Measurements from ENCODE around the gene AK8. TPM values are rescaled to one million over a fixed set of nuclear protein-coding genes. Genes with fewer than 3 reads are reported as not detected.

AK8 gene
- total RNA-seq, 1 experiment from 2014 or later = not detected

- BruUV-seq (replicated peaks) = no TSS peak
- Histone ChIP-seq H3K27ac (ENCODE audit: low read depth, low read length, poor library complexity, severe bottlenecking) (no peak overlapping the region), H3K9me3 (ENCODE audit: low read depth, low read length, poor library complexity, severe bottlenecking) (no peaks in the 10 kb centered on the region), H3K27me3 (replicated peaks; ENCODE audit: insufficient read depth, low read depth, low read length, poor library complexity) (peaks cover 16% of the 10 kb centered on the region), H3K4me3 (ENCODE audit: low read depth, low read length, poor library complexity, severe bottlenecking) (no peak overlapping the region), H3K36me3 (ENCODE audit: insufficient read depth, low read length, poor library complexity, severe bottlenecking) (no peaks in the 10 kb centered on the region), H3K4me1 (ENCODE audit: insufficient read depth, low read length, poor library complexity, severe bottlenecking) (no peaks in the 10 kb centered on the region)
- ChIA-PET CTCF (no interaction called here), POLR2A (ENCODE audit: low non-redundant PET) (interaction anchor here (0.6 kb wide), 1 partner anchor 1430 kb away, joined by 3 read pairs; no protein-coding TSS in a partner anchor)
- intact Hi-C loops (cut with micrococcal nuclease; ENCODE audit: unreplicated experiment) = no loop called here
- no peak for DNase-seq (ENCODE audit: low spot score)
- no peak for TF ChIP-seq EZH2 (IDR thresholded peaks at IDR 0.05; ENCODE audit: borderline replicate concordance, low read depth, low read length, poor library complexity, severe bottlenecking)
- TF ChIP-seq CTCF (conservative IDR thresholded peaks at IDR 0.05; ENCODE audit: low read depth, low read length) = no peak
Observed at GRCh38 chr9:132780230-132781007, 97.7 kb downstream of the AK8 start.

- intact Hi-C loops (cut with micrococcal nuclease; ENCODE audit: unreplicated experiment) = no loop called here
Observed at GRCh38 chr9:132776891-132777290, 101.2 kb downstream of the AK8 start.

GRCh38 chr9:132776268-132776667 lies 101.8 kb downstream of the AK8 start:
- DNase-seq (ENCODE audit: low spot score) = no peak

More at GRCh38 chr9:132776891-132777290, 101.2 kb downstream of the AK8 start:
- Histone ChIP-seq H3K9me3 (ENCODE audit: low read depth, low read length, poor library complexity, severe bottlenecking) (no peaks in the 10 kb centered on the region), H3K4me3 (ENCODE audit: low read depth, low read length, poor library complexity, severe bottlenecking) (no peak overlapping the region), H3K36me3 (ENCODE audit: insufficient read depth, low read length, poor library complexity, severe bottlenecking) (no peaks in the 10 kb centered on the region), H3K27me3 (replicated peaks; ENCODE audit: insufficient read depth, low read depth, low read length, poor library complexity) (peaks cover 14% of the 10 kb centered on the region), H3K27ac (ENCODE audit: low read depth, low read length, poor library complexity, severe bottlenecking) (no peak overlapping the region), H3K4me1 (ENCODE audit: insufficient read depth, low read length, poor library complexity, severe bottlenecking) (no peaks in the 10 kb centered on the region)
- no peak for TF ChIP-seq EZH2 (IDR thresholded peaks at IDR 0.05; ENCODE audit: borderline replicate concordance, low read depth, low read length, poor library complexity, severe bottlenecking)
- no peak for TF ChIP-seq CTCF (conservative IDR thresholded peaks at IDR 0.05; ENCODE audit: low read depth, low read length)
- POLR2A ChIA-PET (ENCODE audit: low non-redundant PET) = no interaction called here
- DNase-seq (ENCODE audit: low spot score) = no peak
- CTCF ChIA-PET = no interaction called here
- BruUV-seq (replicated peaks) = no TSS peak

More at GRCh38 chr9:132776268-132776667, 101.8 kb downstream of the AK8 start:
- Histone ChIP-seq H3K27me3 (replicated peaks; ENCODE audit: insufficient read depth, low read depth, low read length, poor library complexity) (peaks cover 8% of the 10 kb centered on the region), H3K27ac (ENCODE audit: low read depth, low read length, poor library complexity, severe bottlenecking) (no peak overlapping the region), H3K9me3 (ENCODE audit: low read depth, low read length, poor library complexity, severe bottlenecking) (no peaks in the 10 kb centered on the region), H3K4me1 (ENCODE audit: insufficient read depth, low read length, poor library complexity, severe bottlenecking) (no peaks in the 10 kb centered on the region), H3K4me3 (ENCODE audit: low read depth, low read length, poor library complexity, severe bottlenecking) (no peak overlapping the region), H3K36me3 (ENCODE audit: insufficient read depth, low read length, poor library complexity, severe bottlenecking) (no peaks in the 10 kb centered on the region)
- no peak for TF ChIP-seq CTCF (conservative IDR thresholded peaks at IDR 0.05; ENCODE audit: low read depth, low read length)
- no peak for TF ChIP-seq EZH2 (IDR thresholded peaks at IDR 0.05; ENCODE audit: borderline replicate concordance, low read depth, low read length, poor library complexity, severe bottlenecking)
- CTCF ChIA-PET = no interaction called here
- BruUV-seq (replicated peaks) = no TSS peak
- POLR2A ChIA-PET (ENCODE audit: low non-redundant PET) = no interaction called here
- intact Hi-C loops (cut with micrococcal nuclease; ENCODE audit: unreplicated experiment) = no loop called here
